ENCODE results near the gene ENPP1. TPM values are rescaled to one million over a fixed set of nuclear protein-coding genes. Genes with fewer than 3 reads are reported as not detected.

Gene ENPP1
- total RNA-seq, 2 donors from 2014 or later = 17.8 to 18.9 TPM

- no peak overlapping the region for H3K4me3 ChIP-seq
- H3K27me3 ChIP-seq (replicated peaks; ENCODE audit: insufficient read depth) = no peaks in the 10 kb centered on the region
- DNase-seq (ENCODE audit: low spot score) = no peak
- intact Hi-C loops (cut with DNase I) = no loop called here
- no peaks in the 10 kb centered on the region for H3K36me3 ChIP-seq
- TF ChIP-seq CTCF (IDR thresholded peaks at IDR 0.05) (no peak), POLR2A (IDR thresholded peaks at IDR 0.05) (no peak), POLR2AphosphoS5 (IDR thresholded peaks at IDR 0.05) (no peak)
- H3K4me1 ChIP-seq (replicated peaks) = no peaks in the 10 kb centered on the region
- 92% methylated on average over 2 of the region's 2 CpGs for WGBS
- no peaks in the 10 kb centered on the region for H3K9me3 ChIP-seq
- H3K27ac ChIP-seq = no peak overlapping the region
Observed at GRCh38 chr6:131802347-131802746, 5.5 kb upstream of the ENPP1 start.

GRCh38 chr6:131803007-131803769, 4.6 kb upstream of the ENPP1 start:
- no peak for TF ChIP-seq POLR2A (IDR thresholded peaks at IDR 0.05)
- no peak for TF ChIP-seq POLR2AphosphoS5 (IDR thresholded peaks at IDR 0.05)
- no peak for TF ChIP-seq CTCF (IDR thresholded peaks at IDR 0.05)
- no peaks in the 10 kb centered on the region for H3K36me3 ChIP-seq
- no peaks in the 10 kb centered on the region for H3K4me1 ChIP-seq (replicated peaks)
- DNase-seq (ENCODE audit: low spot score) = no peak
- no peaks in the 10 kb centered on the region for H3K27me3 ChIP-seq (replicated peaks; ENCODE audit: insufficient read depth)
- H3K4me3 ChIP-seq = no peak overlapping the region
- H3K27ac ChIP-seq = no peak overlapping the region
- 81% methylated on average over 10 of the region's 10 CpGs for WGBS
- intact Hi-C loops (cut with DNase I) = no loop called here
- H3K9me3 ChIP-seq = no peaks in the 10 kb centered on the region

- no peaks in the 10 kb centered on the region for H3K36me3 ChIP-seq
- no peaks in the 10 kb centered on the region for H3K9me3 ChIP-seq
- WGBS = 66% methylated on average over 1 of the region's 1 CpG
- H3K27ac ChIP-seq = no peak overlapping the region
- no peaks in the 10 kb centered on the region for H3K4me1 ChIP-seq (replicated peaks)
- no peaks in the 10 kb centered on the region for H3K27me3 ChIP-seq (replicated peaks; ENCODE audit: insufficient read depth)
- intact Hi-C loops (cut with DNase I) = no loop called here
- H3K4me3 ChIP-seq = no peak overlapping the region
- TF ChIP-seq POLR2AphosphoS5 (IDR thresholded peaks at IDR 0.05) = no peak
- no peak for TF ChIP-seq CTCF (IDR thresholded peaks at IDR 0.05)
- no peak for TF ChIP-seq POLR2A (IDR thresholded peaks at IDR 0.05)
- DNase-seq (ENCODE audit: low spot score) = no peak
Observed at GRCh38 chr6:131804131-131804530, 3.7 kb upstream of the ENPP1 start.

GRCh38 chr6:131807321-131807643, 538 bp upstream of the ENPP1 start:
- intact Hi-C loops (cut with DNase I) = no loop called here
- Histone ChIP-seq H3K27me3 (replicated peaks; ENCODE audit: insufficient read depth) (no peaks in the 10 kb centered on the region), H3K4me1 (replicated peaks) (no peaks in the 10 kb centered on the region), H3K27ac (peak overlapping the region; percentile 43 to 49), H3K9me3 (no peaks in the 10 kb centered on the region), H3K4me3 (peak overlapping the region; percentile 49 to 58), H3K36me3 (no peaks in the 10 kb centered on the region)
- WGBS = 6% methylated on average over 17 of the region's 17 CpGs
- TF ChIP-seq CTCF (IDR thresholded peaks at IDR 0.05) (no peak), POLR2AphosphoS5 (IDR thresholded peaks at IDR 0.05) (no peak), POLR2A (IDR thresholded peaks at IDR 0.05) (no peak)
- no peak for DNase-seq (ENCODE audit: low spot score)
